Amniotic stem cell (primary cell): ENCODE measurements around the gene NRTN.
"Not testable (repeated sequence)": the region's sequence is repeated elsewhere in the genome, so short reads cannot be mapped to it uniquely, and the experiment has no call there.

Experiments used
- DNase-seq: peaks from one replicate; lab custom pipeline; 2025; lab: John Stamatoyannopoulos, UW

NRTN gene

DNA sequence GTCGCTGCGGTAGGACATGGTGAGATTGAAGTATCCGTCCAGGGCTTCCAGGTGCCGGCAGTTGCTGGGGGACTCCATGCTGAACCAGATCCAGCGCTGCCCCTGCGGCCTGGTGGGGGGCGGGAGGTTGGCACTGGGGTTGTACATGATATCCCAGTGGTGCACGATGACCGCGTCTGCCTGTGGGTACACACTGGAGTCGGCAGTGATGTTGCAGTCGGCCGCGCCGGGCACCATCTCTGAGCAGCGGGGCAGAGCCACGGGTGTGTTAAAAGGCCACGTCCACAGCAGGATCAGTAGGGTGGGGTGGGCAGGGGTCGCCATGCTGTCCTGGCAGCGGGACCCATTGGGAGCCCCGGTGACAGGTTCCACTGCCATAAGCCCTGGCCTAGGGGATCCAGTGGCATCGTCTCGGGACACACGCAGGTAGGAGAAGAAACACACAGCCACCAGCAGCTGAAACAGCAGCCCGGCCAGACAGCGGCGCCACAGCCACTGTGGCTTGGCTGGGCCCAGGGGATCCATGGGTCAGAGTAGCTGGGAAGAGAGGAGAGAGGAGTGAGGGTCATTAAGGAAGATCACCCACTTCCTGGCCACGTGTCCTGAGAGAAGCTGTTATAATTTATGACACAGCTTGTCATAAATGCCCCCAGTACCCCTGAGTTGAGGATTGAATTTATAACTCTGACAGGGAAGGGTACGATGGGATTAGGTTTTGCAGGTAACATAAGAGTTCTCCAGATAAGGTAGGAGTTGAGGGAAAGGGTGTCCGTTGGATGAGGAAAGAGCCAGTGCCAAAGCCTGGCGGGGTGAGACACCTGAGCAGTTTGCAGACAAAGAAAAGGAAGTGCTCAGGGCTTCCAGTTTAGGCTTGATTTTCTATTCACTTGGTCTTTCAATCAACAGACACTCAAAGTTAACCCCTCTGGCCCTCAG is 62.6 kb downstream of the NRTN start:
- DNase-seq = no peak

DNA sequence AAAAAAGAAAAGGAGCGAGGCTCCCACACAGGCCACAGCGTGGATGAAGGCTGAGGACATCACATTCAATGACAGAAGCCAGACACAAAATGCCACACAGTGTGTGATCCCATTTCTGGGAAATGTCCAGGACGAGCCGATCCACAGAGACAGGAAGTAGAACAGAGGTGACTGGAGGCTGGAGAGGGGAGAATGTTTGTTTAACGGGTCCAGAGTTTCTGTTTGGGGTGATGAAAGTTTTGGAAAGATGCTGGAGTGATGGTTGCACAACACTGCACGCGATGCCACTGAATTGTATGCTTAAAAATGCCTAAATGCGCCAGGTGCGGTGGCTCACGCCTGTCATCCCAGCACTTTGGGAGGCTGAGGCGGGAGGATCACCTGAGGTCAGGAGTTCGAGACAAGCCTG is 66.1 kb downstream of the NRTN start:
- no peak for DNase-seq

DNA sequence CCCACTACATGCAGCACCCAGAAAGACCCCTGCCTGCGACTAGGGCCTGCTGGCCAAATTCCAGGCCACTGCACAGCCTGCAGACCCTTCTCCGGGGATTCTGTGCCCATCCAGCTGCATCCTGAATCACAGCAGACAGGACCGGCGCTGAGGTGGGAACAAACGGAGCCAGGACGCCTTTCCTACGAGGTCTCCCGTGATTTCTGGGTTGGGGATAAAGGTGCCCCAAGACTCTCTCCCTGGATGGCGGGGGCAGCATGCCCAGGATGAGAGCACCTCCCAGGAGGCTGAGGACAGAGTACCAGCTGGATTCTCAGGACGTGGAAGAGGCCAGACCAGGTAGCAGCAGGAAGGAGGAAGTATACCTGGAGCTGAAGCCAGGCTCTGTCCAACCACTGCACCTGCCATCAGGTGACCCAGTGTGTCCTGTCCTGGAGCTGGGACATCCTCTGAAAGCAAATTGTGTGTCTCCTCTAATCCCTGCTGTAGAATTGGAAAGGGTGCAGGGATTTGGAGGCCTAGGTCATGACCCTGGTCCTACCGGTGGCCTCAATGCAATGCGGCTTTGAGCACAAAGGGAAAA is 68.8 kb downstream of the NRTN start:
- DNase-seq = no peak

DNA sequence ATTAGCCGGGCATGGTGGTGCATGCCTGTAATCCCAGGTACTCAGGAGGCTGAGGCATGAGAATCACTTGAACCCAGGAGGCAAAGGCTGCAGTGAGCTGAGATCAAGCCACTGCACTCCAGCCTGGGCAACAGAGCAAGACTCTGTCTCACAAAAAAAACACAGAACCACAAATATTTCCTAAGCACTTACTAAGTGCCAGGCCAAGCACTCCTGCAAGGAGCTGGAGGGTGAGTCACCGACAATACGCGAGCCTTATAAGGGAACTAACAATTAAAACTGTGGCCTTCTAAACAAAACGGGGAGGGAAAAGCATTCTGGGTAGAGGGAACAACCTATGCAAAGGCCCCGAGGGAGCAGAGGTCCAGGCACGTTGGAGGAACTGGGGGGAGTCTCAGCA is 69.6 kb downstream of the NRTN start:
- DNase-seq = not testable (repeated sequence)

DNA sequence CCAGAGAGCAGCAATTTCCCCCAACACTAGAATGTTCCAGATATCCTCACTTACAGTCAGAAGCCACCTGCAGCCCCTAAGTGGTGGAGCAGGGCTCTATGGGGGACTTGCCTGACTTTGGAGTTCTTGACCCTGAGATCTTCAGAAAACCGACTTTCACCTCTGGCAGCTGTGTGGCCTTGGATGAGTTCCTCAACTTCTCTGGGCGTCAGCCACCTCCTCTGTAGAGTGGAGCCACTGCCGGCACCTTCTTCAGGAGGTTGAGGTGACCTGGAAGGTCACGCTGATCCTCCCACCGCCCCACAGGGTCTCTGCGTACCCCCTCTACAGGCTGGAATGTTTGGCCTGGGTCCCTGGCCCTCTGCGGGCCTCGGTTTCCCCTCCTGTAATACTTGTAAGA is 72.6 kb downstream of the NRTN start:
- no peak for DNase-seq

DNA sequence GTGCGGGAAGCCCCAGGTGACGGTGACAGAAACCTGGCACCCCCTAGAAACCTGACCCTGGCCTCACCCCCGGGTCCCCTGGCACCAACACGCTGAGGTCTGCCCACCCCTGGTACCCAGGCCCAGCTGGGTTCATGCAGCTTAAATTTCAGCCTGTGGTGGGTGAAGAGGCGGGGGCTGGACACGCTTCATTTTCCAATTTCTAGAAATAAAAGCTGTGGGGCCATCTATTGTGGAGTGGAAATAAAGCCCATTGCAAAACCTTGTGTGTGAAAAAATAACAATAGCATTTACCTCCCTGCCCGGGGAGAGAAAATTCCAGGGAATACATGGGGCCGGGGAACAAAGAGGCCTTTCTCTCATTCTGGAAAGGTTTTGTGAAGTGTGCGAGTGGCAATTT is 73.0 kb downstream of the NRTN start:
- DNase-seq = no peak
